VCaP (cell line): ENCODE data around the gene VAT1L.
A peak's percentile ranks its signal among the peaks of the same experiment; 100 is the strongest.

Experiments
- H3K27ac ChIP-seq: fragments of 450-650 bp; 2 replicates; pipeline ENCODE4 v1.5.1; 2017
- CTCF ChIP-seq: fragments of 450-650 bp; conservative IDR thresholded peaks from 2 replicates; pipeline ENCODE4 v1.5.1; 2017; ENCODE audit warnings: mild to moderate bottlenecking, moderate library complexity

The VAT1L gene

GRCh38 chr16:77790912-77791311, 2.5 kb downstream of the VAT1L start:
- H3K27ac ChIP-seq, result no peak overlapping the region
- no peak for TF ChIP-seq CTCF

DNA sequence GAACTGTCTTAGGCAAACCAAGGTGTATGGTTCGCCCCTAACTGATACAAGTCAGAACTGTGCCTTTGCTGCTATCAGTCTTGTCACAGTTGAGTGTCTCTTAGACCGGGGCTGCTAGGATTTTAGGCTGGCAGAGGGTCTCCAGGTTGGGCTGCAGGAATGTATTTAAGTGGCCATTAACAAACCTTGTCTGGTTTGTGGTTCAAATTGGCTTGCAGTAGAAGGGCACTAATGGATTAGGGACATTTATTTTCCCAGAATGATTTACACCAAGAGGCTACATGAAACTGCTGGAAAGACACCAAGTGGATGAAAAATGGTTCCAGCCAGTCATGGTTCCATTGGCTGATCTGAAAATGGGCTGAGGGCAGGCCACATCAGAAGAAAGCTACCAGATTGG, 5.1 kb downstream of the VAT1L start:
- no peak for TF ChIP-seq CTCF
- no peak overlapping the region for H3K27ac ChIP-seq

DNA sequence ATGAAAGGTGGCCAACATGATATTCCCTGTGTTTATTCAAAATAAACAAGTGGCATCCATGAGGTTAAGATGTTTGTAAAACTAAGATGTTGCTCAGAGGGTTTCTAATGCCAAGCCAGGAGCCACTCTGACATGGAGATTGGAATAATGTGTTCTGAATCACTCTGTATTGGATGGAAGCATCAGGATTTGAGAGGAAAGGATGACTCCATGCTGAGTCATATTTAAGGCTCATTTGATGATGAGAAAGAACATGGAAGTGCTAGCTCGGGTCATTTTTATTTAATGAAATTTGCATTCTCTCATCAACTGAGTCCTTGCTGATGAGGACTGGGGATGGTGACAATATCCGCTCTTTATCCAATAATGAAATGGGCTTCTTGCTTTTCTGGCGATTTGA, 6.2 kb downstream of the VAT1L start:
- TF ChIP-seq CTCF, result no peak
- no peak overlapping the region for H3K27ac ChIP-seq

- no peak for TF ChIP-seq CTCF
- H3K27ac ChIP-seq, result no peak overlapping the region
These were observed 13.5 kb downstream of the VAT1L start for GRCh38 chr16:77801817-77802216.

- H3K27ac ChIP-seq, result peak overlapping the region; percentile 26
- TF ChIP-seq CTCF, result no peak
These were observed 17.0 kb downstream of the VAT1L start for GRCh38 chr16:77805398-77805797.

GRCh38 chr16:77807021-77807420, 18.7 kb downstream of the VAT1L start:
- no peak for TF ChIP-seq CTCF
- H3K27ac ChIP-seq, result no peak overlapping the region

DNA sequence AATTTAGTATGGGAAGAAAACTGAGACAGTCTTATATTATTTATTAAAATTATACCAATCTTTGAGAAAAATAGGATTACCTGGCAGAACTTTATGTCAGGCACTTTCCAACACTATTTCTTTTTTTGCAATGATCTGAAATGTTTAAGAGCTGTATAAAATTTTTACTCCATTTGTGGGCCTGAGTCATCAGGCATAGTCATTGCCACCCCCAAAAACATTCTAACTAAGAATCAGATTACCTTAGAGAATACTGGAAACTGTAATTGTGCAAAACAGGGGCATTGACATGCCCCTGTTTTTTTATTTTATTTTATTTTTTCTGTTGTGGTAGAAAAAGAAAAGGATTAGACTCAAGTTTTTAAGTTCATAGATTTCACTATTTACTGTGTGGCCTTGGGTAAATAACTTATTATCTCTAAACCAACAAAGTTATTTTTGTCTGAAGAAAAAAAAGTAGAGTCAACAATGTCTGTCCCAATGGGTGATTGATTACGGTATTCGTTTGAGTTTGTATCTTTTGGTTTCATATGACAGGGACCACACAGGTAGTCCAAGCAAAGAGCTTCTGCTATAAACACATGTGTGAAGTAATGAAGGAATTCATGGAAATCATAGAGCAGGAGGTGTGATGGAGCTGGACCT, 24.6 kb downstream of the VAT1L start:
- TF ChIP-seq CTCF, result no peak
- H3K27ac ChIP-seq, result no peak overlapping the region
